Ovary (tissue), 3 donors: Measurements from ENCODE around the gene WDR90.

Source experiments
- CTCF ChIP-seq, 3 donors: fragments of 450-650 bp in 2 of 3; fragments of 200-600 bp in 1 of 3; IDR thresholded peaks; one replicate each; pipeline versions ENCODE4 v1.5.1 to v1.8.0; 2016 to 2022; ENCODE audit warnings: antibody characterized with exemption in 3 of 3, mild to moderate bottlenecking in 1 of 3
- EP300 ChIP-seq: sonication (generic); formaldehyde crosslinking; IDR thresholded peaks from one replicate; pipeline ENCODE4 v1.6.1; 2017; ENCODE audit warnings: antibody characterized with exemption
- POLR2A ChIP-seq: fragments of 450-650 bp; IDR thresholded peaks from one replicate; pipeline ENCODE4 v1.6.1; 2017; ENCODE audit warnings: antibody characterized with exemption, mild to moderate bottlenecking, moderate library complexity
- donor health status: DM: no; HTN: no; CAD: no.

DNA sequence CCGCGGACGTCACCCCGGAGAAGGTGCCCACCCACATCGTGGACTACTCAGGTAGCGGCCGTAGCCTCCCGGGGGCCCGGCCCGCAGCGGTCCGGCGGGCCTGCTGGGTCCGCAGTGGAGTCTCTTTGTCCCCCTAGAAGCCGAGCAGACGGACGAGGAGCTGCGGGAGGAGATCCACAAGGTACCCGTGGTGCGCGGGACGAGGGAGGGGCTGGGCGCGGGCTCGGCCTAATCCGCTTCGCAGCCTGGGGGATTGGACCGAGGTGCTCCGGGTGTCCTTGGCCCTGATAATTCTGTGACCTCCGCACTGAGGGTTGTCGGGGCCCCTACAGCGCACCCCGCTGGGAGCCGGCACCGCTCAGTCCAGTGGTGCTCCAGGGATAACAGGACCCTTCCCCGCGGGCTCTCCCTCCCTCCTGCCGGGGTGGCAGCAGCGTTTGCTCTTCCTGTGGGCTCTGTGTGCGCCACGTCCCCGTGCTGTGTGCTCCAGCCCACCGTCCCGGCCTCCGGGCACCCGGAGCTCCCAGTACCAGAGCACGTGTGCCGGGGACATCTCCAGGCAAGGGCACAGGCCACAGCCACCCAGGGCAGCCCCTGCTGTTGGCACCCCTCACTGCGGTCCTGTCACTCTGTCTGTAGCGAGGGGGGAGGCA, 19.5 kb downstream of the WDR90 start:
- TF ChIP-seq CTCF (IDR thresholded peaks at IDR 0.05) (no peak), POLR2A (no peak), EP300 (no peak)
